22Rv1 (cell line): Measurements from ENCODE around the gene PCDHGA4.

Source experiments
- ZFX ChIP-seq: fragments of 450-650 bp; IDR thresholded peaks from 2 replicates; pipeline ENCODE4 v1.6.1; 2017; ENCODE audit warnings: antibody characterized with exemption, borderline replicate concordance
- TF ChIP-seq, protein P1 (sequence below): fragments of 450-650 bp; IDR thresholded peaks from 2 replicates; pipeline ENCODE4 v1.5.1; 2017; ENCODE audit warnings: mild to moderate bottlenecking

GRCh38 chr5:141356950-141357349 lies 2.1 kb downstream of the PCDHGA4 start:
- TF ChIP-seq, protein P1, sequence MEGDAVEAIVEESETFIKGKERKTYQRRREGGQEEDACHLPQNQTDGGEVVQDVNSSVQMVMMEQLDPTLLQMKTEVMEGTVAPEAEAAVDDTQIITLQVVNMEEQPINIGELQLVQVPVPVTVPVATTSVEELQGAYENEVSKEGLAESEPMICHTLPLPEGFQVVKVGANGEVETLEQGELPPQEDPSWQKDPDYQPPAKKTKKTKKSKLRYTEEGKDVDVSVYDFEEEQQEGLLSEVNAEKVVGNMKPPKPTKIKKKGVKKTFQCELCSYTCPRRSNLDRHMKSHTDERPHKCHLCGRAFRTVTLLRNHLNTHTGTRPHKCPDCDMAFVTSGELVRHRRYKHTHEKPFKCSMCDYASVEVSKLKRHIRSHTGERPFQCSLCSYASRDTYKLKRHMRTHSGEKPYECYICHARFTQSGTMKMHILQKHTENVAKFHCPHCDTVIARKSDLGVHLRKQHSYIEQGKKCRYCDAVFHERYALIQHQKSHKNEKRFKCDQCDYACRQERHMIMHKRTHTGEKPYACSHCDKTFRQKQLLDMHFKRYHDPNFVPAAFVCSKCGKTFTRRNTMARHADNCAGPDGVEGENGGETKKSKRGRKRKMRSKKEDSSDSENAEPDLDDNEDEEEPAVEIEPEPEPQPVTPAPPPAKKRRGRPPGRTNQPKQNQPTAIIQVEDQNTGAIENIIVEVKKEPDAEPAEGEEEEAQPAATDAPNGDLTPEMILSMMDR: no peak
- TF ChIP-seq ZFX: no peak
